ENCODE results near the gene TRIOBP.

The TRIOBP gene

GRCh38 chr22:37669586-37669985, 27.3 kb upstream of the TRIOBP start:
- in situ Hi-C loops (cut with MboI; ENCODE audit: low sequenced_read_pairs), result no loop called here

- in situ Hi-C loops (cut with MboI; ENCODE audit: low sequenced_read_pairs), result no loop called here
Observed at GRCh38 chr22:37672206-37672919, 24.5 kb upstream of the TRIOBP start.

GRCh38 chr22:37672920-37673455, 23.9 kb upstream of the TRIOBP start:
- in situ Hi-C loops (cut with MboI; ENCODE audit: low sequenced_read_pairs), result no loop called here

- in situ Hi-C loops (cut with MboI; ENCODE audit: low sequenced_read_pairs), result no loop called here
Observed at GRCh38 chr22:37674248-37674647, 22.6 kb upstream of the TRIOBP start.

- in situ Hi-C loops (cut with MboI; ENCODE audit: low sequenced_read_pairs), result no loop called here
Observed at GRCh38 chr22:37674951-37675929, 21.6 kb upstream of the TRIOBP start, which contains the start of gene LGALS1. TSS of gene LGALS1 (plus strand) at chr22:37675636. CDS start at chr22:37675703, 67 bp downstream.

- in situ Hi-C loops (cut with MboI; ENCODE audit: low sequenced_read_pairs), result no loop called here
Observed at GRCh38 chr22:37675930-37676735, 20.7 kb upstream of the TRIOBP start.

- in situ Hi-C loops (cut with MboI; ENCODE audit: low sequenced_read_pairs), result no loop called here
Observed at GRCh38 chr22:37676736-37677492, 19.9 kb upstream of the TRIOBP start.

GRCh38 chr22:37677493-37677974, 19.3 kb upstream of the TRIOBP start:
- in situ Hi-C loops (cut with MboI; ENCODE audit: low sequenced_read_pairs), result no loop called here

GRCh38 chr22:37678372-37678771, 18.5 kb upstream of the TRIOBP start:
- in situ Hi-C loops (cut with MboI; ENCODE audit: low sequenced_read_pairs), result no loop called here

GRCh38 chr22:37679670-37680069, 17.2 kb upstream of the TRIOBP start:
- in situ Hi-C loops (cut with MboI; ENCODE audit: low sequenced_read_pairs), result no loop called here

GRCh38 chr22:37680191-37680851, 16.5 kb upstream of the TRIOBP start:
- in situ Hi-C loops (cut with MboI; ENCODE audit: low sequenced_read_pairs), result no loop called here

- in situ Hi-C loops (cut with MboI; ENCODE audit: low sequenced_read_pairs), result no loop called here
Observed at GRCh38 chr22:37681001-37681424, 15.8 kb upstream of the TRIOBP start.

GRCh38 chr22:37681556-37682049, 15.2 kb upstream of the TRIOBP start:
- in situ Hi-C loops (cut with MboI; ENCODE audit: low sequenced_read_pairs), result no loop called here

- in situ Hi-C loops (cut with MboI; ENCODE audit: low sequenced_read_pairs), result no loop called here
Observed at GRCh38 chr22:37684803-37685615, 11.8 kb upstream of the TRIOBP start.

GRCh38 chr22:37686002-37686982, 10.6 kb upstream of the TRIOBP start, which contains the start of gene NOL12:
TSS of gene NOL12 (plus strand) at chr22:37686343. CDS start at chr22:37686393, 50 bp downstream.
- in situ Hi-C loops (cut with MboI; ENCODE audit: low sequenced_read_pairs), result no loop called here

- in situ Hi-C loops (cut with MboI; ENCODE audit: low sequenced_read_pairs), result no loop called here
Observed at GRCh38 chr22:37690407-37690806, 6.4 kb upstream of the TRIOBP start.

All from hTERT RPE-1 (cell line).